HepG2 (cell line): ENCODE measurements around the gene CDCA5. TPM values are rescaled to one million over a fixed set of nuclear protein-coding genes. Genes with fewer than 3 reads are reported as not detected.

Experiments
- ATAC-seq: fragments of 200-7000 bp; cut with Tn5 transposase; 3 replicates; pipeline ENCODE4 v1.9.1; 2020; ENCODE audit warnings: mild to moderate bottlenecking, moderate library complexity
- BruUV-seq: library from RNA; stranded (reverse); fragments of 400-500 nt; replicated peaks from 2 replicates; lab custom pipeline; 2021; lab: Mats Ljungman, UMichigan
- CTCF ChIA-PET: fragments of 300-600 bp; formaldehyde crosslinking; extraction: SDS; loops from one replicate; lab custom pipeline; 2021; ENCODE audit warnings: low total read pairs, inconsistent platforms, low intra/inter-chr PET ratio; lab: Yijun Ruan, JAX
- POLR2A ChIA-PET: fragments of 350-600 bp; sonication (Branson Sonifier 250); formaldehyde crosslinking; loops from one replicate; lab custom pipeline; 2020; ENCODE audit warnings: antibody characterized with exemption, inconsistent platforms; lab: Yijun Ruan, JAX
- DNase-seq: peaks from one replicate; pipeline ENCODE4 v3.0.0-alpha.2; 2015; ENCODE audit warnings: low spot score
- FAIRE-seq: peaks from 3 replicates; lab custom pipeline; 2011; peaks lifted over from hg19 to GRCh38; lab: Jason Lieb, UNC
- H2AFZ ChIP-seq: one replicate; pipeline ENCODE4 v1.6.1; 2011; ENCODE audit warnings: low read length, inconsistent platforms
- H3K27ac ChIP-seq: fragments of 300-600 bp; 3 replicates; pipeline ENCODE4 v1.8.0; 2011; ENCODE audit warnings: mixed run types, mild to moderate bottlenecking, mixed read lengths, low read length, inconsistent platforms; ENCODE audit not compliant: insufficient read depth; ENCODE audit errors: extremely low read length
- H3K27me3 ChIP-seq, 2 experiments: fragments of 200-600 bp in 1 of 2; 2 replicates in 1 of 2; 3 replicates in 1 of 2; pipeline versions ENCODE4 v1.6.0 to v1.8.0; 2011; ENCODE audit warnings: low read length in 2 of 2, mild to moderate bottlenecking in 2 of 2, moderate library complexity in 2 of 2, inconsistent platforms in 1 of 2; ENCODE audit not compliant: insufficient read depth in 2 of 2, control insufficient read depth in 1 of 2
- H3K36me3 ChIP-seq, 2 experiments: fragments of 200-600 bp in 1 of 2; replicated peaks in 1 of 2; 2 replicates in 1 of 2; 3 replicates in 1 of 2; pipeline versions ENCODE4 v1.5.1 to v1.8.0; 2011; ENCODE audit warnings: low read length in 2 of 2, inconsistent platforms in 1 of 2; ENCODE audit not compliant: insufficient read depth in 2 of 2, control insufficient read depth in 1 of 2
- H3K4me1 ChIP-seq: 2 replicates; pipeline ENCODE4 v1.5.1; 2012; ENCODE audit warnings: low read length, inconsistent platforms; ENCODE audit not compliant: insufficient read depth
- H3K4me2 ChIP-seq: 2 replicates; pipeline ENCODE4 v1.6.0; 2011; ENCODE audit warnings: low read depth, low read length, inconsistent platforms
- H3K4me3 ChIP-seq, 3 experiments: fragments of 200-600 bp in 1 of 3; sonication (generic), shearing (Covaris generic) in 1 of 3; replicated peaks in 1 of 3; 2 replicates each; pipeline ENCODE4 v1.5.1; 2011 to 2016; ENCODE audit warnings: low read length in 3 of 3, inconsistent platforms in 2 of 3, low read depth in 2 of 3, mild to moderate bottlenecking in 2 of 3, control low read depth in 1 of 3, mixed read lengths in 1 of 3; ENCODE audit not compliant: insufficient read depth in 1 of 3
- H3K79me2 ChIP-seq: one replicate; pipeline ENCODE4 v1.6.1; 2011; ENCODE audit warnings: low read length, inconsistent platforms; ENCODE audit not compliant: insufficient read depth
- H3K9ac ChIP-seq: 2 replicates; pipeline ENCODE4 v1.6.0; 2011; ENCODE audit warnings: mild to moderate bottlenecking, low read depth, low read length, inconsistent platforms; ENCODE audit not compliant: insufficient read depth
- H3K9me3 ChIP-seq: 2 replicates; pipeline ENCODE4 v1.5.1; 2012; ENCODE audit warnings: mild to moderate bottlenecking, low read length
- H4K20me1 ChIP-seq: 2 replicates; pipeline ENCODE4 v1.6.0; 2011; ENCODE audit warnings: inconsistent platforms, mild to moderate bottlenecking, low read length, moderate library complexity; ENCODE audit not compliant: insufficient read depth
- CHD4 ChIP-seq: fragments of 200-600 bp; sonication (generic); IDR thresholded peaks from 2 replicates; pipeline ENCODE4 v1.7.0; 2017; ENCODE audit warnings: mild to moderate bottlenecking, low read length, borderline replicate concordance
- FIP1L1 ChIP-seq: fragments of 200-400 bp; formaldehyde crosslinking; IDR thresholded peaks from 2 replicates; pipeline ENCODE4 v1.6.1; 2018; ENCODE audit warnings: low read depth, mild to moderate bottlenecking, low read length, moderate library complexity, borderline replicate concordance; ENCODE audit not compliant: insufficient read depth
- MLX ChIP-seq: IDR thresholded peaks from 2 replicates; pipeline ENCODE4 v1.6.1; 2016
- MTERF4 ChIP-seq: sonication (generic); formaldehyde crosslinking; IDR thresholded peaks from 2 replicates; pipeline ENCODE4 v1.8.0; 2023; ENCODE audit warnings: mild to moderate bottlenecking, missing genetic modification reagents
- MYPOP ChIP-seq: sonication (generic); formaldehyde crosslinking; IDR thresholded peaks from 2 replicates; pipeline ENCODE4 v1.8.1; 2023; ENCODE audit warnings: mild to moderate bottlenecking, moderate library complexity, missing genetic modification reagents
- NFRKB ChIP-seq: fragments of 450-650 bp; IDR thresholded peaks from 2 replicates; pipeline ENCODE4 v1.6.1; 2017
- ZFP36L1 ChIP-seq: sonication (generic); formaldehyde crosslinking; IDR thresholded peaks from 2 replicates; pipeline ENCODE4 v1.8.0; 2022; ENCODE audit warnings: mild to moderate bottlenecking, missing genetic modification reagents, moderate library complexity
- ZMYM4 ChIP-seq: sonication (generic); formaldehyde crosslinking; IDR thresholded peaks from 2 replicates; pipeline ENCODE4 v1.8.1; 2023; ENCODE audit warnings: mild to moderate bottlenecking, missing genetic modification reagents
- ZNF18 ChIP-seq: sonication (generic); formaldehyde crosslinking; IDR thresholded peaks from 2 replicates; pipeline ENCODE4 v1.8.0; 2022; ENCODE audit warnings: mild to moderate bottlenecking, missing genetic modification reagents; ENCODE audit not compliant: insufficient replicate concordance
- ZNF333 ChIP-seq: sonication (generic); formaldehyde crosslinking; IDR thresholded peaks from 2 replicates; pipeline ENCODE4 v1.4.0; 2020; ENCODE audit warnings: mild to moderate bottlenecking, missing genetic modification reagents, borderline replicate concordance
- ZNF567 ChIP-seq: sonication (generic); formaldehyde crosslinking; IDR thresholded peaks from 2 replicates; pipeline ENCODE4 v1.8.1; 2023; ENCODE audit warnings: mild to moderate bottlenecking, missing genetic modification reagents, borderline replicate concordance
- ZNF605 ChIP-seq: sonication (generic); formaldehyde crosslinking; IDR thresholded peaks from 2 replicates; pipeline ENCODE4 v1.8.0; 2022; ENCODE audit warnings: mild to moderate bottlenecking, missing genetic modification reagents
- WGBS: methylation state at CpG from one replicate; pipeline ENCODE4 v1.1.6; 2017; ENCODE audit warnings: low lambda C conversion rate; 5-methylcytosine and 5-hydroxymethylcytosine counted together
- in situ Hi-C: cut with HindIII; loops from 2 replicates; pipeline ENCODE4 v1.10.0; 2017; ENCODE audit warnings: low pct_unique_long_range_greater_than_20kb; ENCODE audit not compliant: extremely low pct_ligation_motif_present
- intact Hi-C: fragments of 100-400 bp; cut with micrococcal nuclease; formaldehyde crosslinking; loops from one replicate; pipeline ENCODE4 v1.10.0; 2022; ENCODE audit not compliant: unreplicated experiment
- polyA plus RNA-seq, 8 experiments: library from polyadenylated mRNA; depleted of rRNA in 3 of 8; stranded (reverse) in 7 of 8; unstranded in 1 of 8; fragments of >200 nt; fragmentation: Illumina TruSeq in 4 of 8; extraction: Trizol in 4 of 8; gene quantifications; 2 replicates each; pipeline versions ENCODE4 v1.2.1 to v1.2.3, GENCODE V29; 2011 to 2016; ENCODE audit warnings: low read depth in 4 of 8, missing spikeins in 1 of 8, mixed read lengths in 1 of 8; ENCODE audit not compliant: insufficient read depth in 1 of 8
- total RNA-seq, 5 experiments: library from RNA; depleted of rRNA; stranded (reverse); fragments of >200 nt; fragmentation: Illumina TruSeq; extraction: Trizol; gene quantifications; 2 replicates each; pipeline ENCODE4 v1.2.3, GENCODE V29; 2016; ENCODE audit warnings: low read depth in 1 of 5
- TF ChIP-seq, protein P1 (sequence below): sonication (generic); formaldehyde crosslinking; IDR thresholded peaks from 2 replicates; pipeline ENCODE4 v1.5.1; 2020; ENCODE audit warnings: mild to moderate bottlenecking, moderate library complexity, missing genetic modification reagents
- TF ChIP-seq, protein P2 (sequence below): IDR thresholded peaks from 2 replicates; pipeline ENCODE4 v1.6.1; 2012; ENCODE audit warnings: low read length, improper control_type of control experiment

Gene CDCA5
- total and polyA plus RNA-seq, 2 of the 13 experiments (the other 11 are each of a cell fraction or from before 2014, with no cell fraction given), result 13.5 to 50.6 TPM

- TF ChIP-seq, protein P1, sequence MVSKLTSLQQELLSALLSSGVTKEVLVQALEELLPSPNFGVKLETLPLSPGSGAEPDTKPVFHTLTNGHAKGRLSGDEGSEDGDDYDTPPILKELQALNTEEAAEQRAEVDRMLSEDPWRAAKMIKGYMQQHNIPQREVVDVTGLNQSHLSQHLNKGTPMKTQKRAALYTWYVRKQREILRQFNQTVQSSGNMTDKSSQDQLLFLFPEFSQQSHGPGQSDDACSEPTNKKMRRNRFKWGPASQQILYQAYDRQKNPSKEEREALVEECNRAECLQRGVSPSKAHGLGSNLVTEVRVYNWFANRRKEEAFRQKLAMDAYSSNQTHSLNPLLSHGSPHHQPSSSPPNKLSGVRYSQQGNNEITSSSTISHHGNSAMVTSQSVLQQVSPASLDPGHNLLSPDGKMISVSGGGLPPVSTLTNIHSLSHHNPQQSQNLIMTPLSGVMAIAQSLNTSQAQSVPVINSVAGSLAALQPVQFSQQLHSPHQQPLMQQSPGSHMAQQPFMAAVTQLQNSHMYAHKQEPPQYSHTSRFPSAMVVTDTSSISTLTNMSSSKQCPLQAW, result 0 out of 2 replicates have a peak, but pooled peaks have one; percentile 49
- TF ChIP-seq ZNF605 (CRISPR knock-in tag) (peak; percentile 78; the same call in 1 of the 2 replicates), MTERF4 (CRISPR knock-in tag) (0 out of 2 replicates have a peak, but pooled peaks have one; percentile 39), CHD4 (no peak), ZNF333 (CRISPR knock-in tag) (0 out of 2 replicates have a peak, but pooled peaks have one; percentile 38), ZFP36L1 (peak; percentile 1; the same call in 1 of the 2 replicates)
- TF ChIP-seq, all 625 proteins: peak for 9
These were observed 43.4 kb downstream of the CDCA5 start (continued) for GRCh38 chr11:65040520-65040846.

GRCh38 chr11:65036931-65037330 is 46.9 kb downstream of the CDCA5 start:
- Histone ChIP-seq H3K27me3 (no peaks in the 10 kb centered on the region), H3K9me3 (no peaks in the 10 kb centered on the region), H2AFZ (no peak overlapping the region), H3K27ac (no peak overlapping the region), H3K4me2 (no peak overlapping the region), H4K20me1 (no peaks in the 10 kb centered on the region), H3K36me3 (peaks cover 24 to 48% of the 10 kb centered on the region in 2 experiments), H3K79me2 (peaks cover 3% of the 10 kb centered on the region), H3K9ac (no peak overlapping the region), H3K4me3 (no peak overlapping the region), H3K4me1 (peaks cover 10% of the 10 kb centered on the region)
- 98% methylated on average over 6 of the region's 6 CpGs for WGBS
- POLR2A ChIA-PET, result interaction anchor here (1.4 kb wide), 1 partner anchor 23 kb away, joined by 3 read pairs; the partner anchor contains the start of gene ARL2
- FAIRE-seq, result no peak
- no peak for ATAC-seq
- CTCF ChIA-PET, result no interaction called here
- intact Hi-C loops (no loop called here), in situ Hi-C loops (no loop called here)
- no peak for DNase-seq
- no TSS peak for BruUV-seq
- TF ChIP-seq ZMYM4 (CRISPR knock-in tag) (no peak), MLX (no peak), NFRKB (no peak), MYPOP (no peak), ZNF567 (CRISPR knock-in tag) (no peak), ZNF18 (CRISPR knock-in tag) (no peak), FIP1L1 (no peak)
- TF ChIP-seq, protein P2, sequence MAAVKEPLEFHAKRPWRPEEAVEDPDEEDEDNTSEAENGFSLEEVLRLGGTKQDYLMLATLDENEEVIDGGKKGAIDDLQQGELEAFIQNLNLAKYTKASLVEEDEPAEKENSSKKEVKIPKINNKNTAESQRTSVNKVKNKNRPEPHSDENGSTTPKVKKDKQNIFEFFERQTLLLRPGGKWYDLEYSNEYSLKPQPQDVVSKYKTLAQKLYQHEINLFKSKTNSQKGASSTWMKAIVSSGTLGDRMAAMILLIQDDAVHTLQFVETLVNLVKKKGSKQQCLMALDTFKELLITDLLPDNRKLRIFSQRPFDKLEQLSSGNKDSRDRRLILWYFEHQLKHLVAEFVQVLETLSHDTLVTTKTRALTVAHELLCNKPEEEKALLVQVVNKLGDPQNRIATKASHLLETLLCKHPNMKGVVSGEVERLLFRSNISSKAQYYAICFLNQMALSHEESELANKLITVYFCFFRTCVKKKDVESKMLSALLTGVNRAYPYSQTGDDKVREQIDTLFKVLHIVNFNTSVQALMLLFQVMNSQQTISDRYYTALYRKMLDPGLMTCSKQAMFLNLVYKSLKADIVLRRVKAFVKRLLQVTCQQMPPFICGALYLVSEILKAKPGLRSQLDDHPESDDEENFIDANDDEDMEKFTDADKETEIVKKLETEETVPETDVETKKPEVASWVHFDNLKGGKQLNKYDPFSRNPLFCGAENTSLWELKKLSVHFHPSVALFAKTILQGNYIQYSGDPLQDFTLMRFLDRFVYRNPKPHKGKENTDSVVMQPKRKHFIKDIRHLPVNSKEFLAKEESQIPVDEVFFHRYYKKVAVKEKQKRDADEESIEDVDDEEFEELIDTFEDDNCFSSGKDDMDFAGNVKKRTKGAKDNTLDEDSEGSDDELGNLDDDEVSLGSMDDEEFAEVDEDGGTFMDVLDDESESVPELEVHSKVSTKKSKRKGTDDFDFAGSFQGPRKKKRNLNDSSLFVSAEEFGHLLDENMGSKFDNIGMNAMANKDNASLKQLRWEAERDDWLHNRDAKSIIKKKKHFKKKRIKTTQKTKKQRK, result no peak
